OCI-LY3 (cell line): ENCODE data around the gene ZNF362.
"Not testable (repeated sequence)": the region's sequence is repeated elsewhere in the genome, so short reads cannot be mapped to it uniquely, and the experiment has no call there.

Experiments
- H2AFZ ChIP-seq: fragments of 200-600, 300-600 bp; shearing (Covaris generic); 2 replicates; pipeline ENCODE4 v1.6.0; 2014; ENCODE audit warnings: antibody characterized with exemption, low read depth, low read length
- H3K27ac ChIP-seq: fragments of 200-600, 300-600 bp; sonication (generic); 2 replicates; pipeline ENCODE4 v1.5.1; 2014; ENCODE audit warnings: mild to moderate bottlenecking, low read length, moderate library complexity, mixed read lengths
- H3K27me3 ChIP-seq: fragments of 200-600, 300-600 bp; sonication (generic); 2 replicates; pipeline ENCODE4 v1.6.1; 2014; ENCODE audit warnings: low read depth, low read length, mixed read lengths
- H3K36me3 ChIP-seq: fragments of 200-600, 300-600 bp; sonication (generic); replicated peaks from 2 replicates; pipeline ENCODE3; 2014; ENCODE audit warnings: low read depth, low read length, mixed read lengths
- H3K4me1 ChIP-seq: fragments of 300-600, 200-600 bp; sonication (generic); 2 replicates; pipeline ENCODE4 v1.6.1; 2014; ENCODE audit warnings: low read length, mixed read lengths
- H3K4me2 ChIP-seq: fragments of 200-600, 300-600 bp; sonication (generic); 2 replicates; pipeline ENCODE4 v1.6.1; 2014; ENCODE audit warnings: low read length, mixed read lengths
- H3K4me3 ChIP-seq: fragments of 300-600, 200-600 bp; sonication (generic); 2 replicates; pipeline ENCODE4 v1.5.1; 2014; ENCODE audit warnings: antibody characterized with exemption, mild to moderate bottlenecking, low read length, moderate library complexity
- H3K79me2 ChIP-seq: fragments of 300-600, 200-600 bp; shearing (Covaris generic); 2 replicates; pipeline ENCODE4 v1.6.1; 2014; ENCODE audit warnings: mild to moderate bottlenecking, low read length, mixed read lengths
- H3K9ac ChIP-seq: fragments of 300-600, 200-600 bp; shearing (Covaris generic); 2 replicates; pipeline ENCODE4 v1.6.0; 2014; ENCODE audit warnings: mild to moderate bottlenecking, low read length, moderate library complexity
- H3K9me3 ChIP-seq: fragments of 200-600, 300-600 bp; shearing (Covaris generic); 2 replicates; pipeline ENCODE4 v1.6.1; 2014; ENCODE audit warnings: low read length, mixed read lengths; ENCODE audit not compliant: insufficient read depth
- H4K20me1 ChIP-seq: fragments of 200-600, 300-600 bp; sonication (generic); 2 replicates; pipeline ENCODE4 v1.6.1; 2016; ENCODE audit warnings: low read length, mixed read lengths; ENCODE audit not compliant: insufficient read depth
- CTCF ChIP-seq: fragments of 200-600, 300-600 bp; sonication (generic); IDR thresholded peaks from 2 replicates; pipeline ENCODE4 v1.5.1; 2014; ENCODE audit warnings: antibody characterized with exemption, low read length, low read depth
- EZH2phosphoT487 ChIP-seq: fragments of 200-600 bp; shearing (Covaris generic); IDR thresholded peaks from 2 replicates; pipeline ENCODE4 v1.6.1; 2018; ENCODE audit warnings: antibody characterized with exemption, mixed run types, low read depth

Gene ZNF362

GRCh38 chr1:33305816-33306652, 49.7 kb downstream of the ZNF362 start:
- Histone ChIP-seq H3K79me2 (no peaks in the 10 kb centered on the region), H3K27me3 (no peaks in the 10 kb centered on the region), H3K9ac (no peak overlapping the region), H3K36me3 (no peaks in the 10 kb centered on the region), H3K9me3 (no peaks in the 10 kb centered on the region), H4K20me1 (no peaks in the 10 kb centered on the region), H3K4me3 (no peak overlapping the region), H3K27ac (no peak overlapping the region), H3K4me1 (no peaks in the 10 kb centered on the region), H2AFZ (no peak overlapping the region), H3K4me2 (no peak overlapping the region)
- TF ChIP-seq CTCF (no peak), EZH2phosphoT487 (no peak)

GRCh38 chr1:33306653-33307493, 50.6 kb downstream of the ZNF362 start:
- Histone ChIP-seq H3K9me3 (no peaks in the 10 kb centered on the region), H3K4me1 (no peaks in the 10 kb centered on the region), H4K20me1 (no peaks in the 10 kb centered on the region), H3K4me3 (no peak overlapping the region), H3K36me3 (no peaks in the 10 kb centered on the region), H3K4me2 (no peak overlapping the region), H3K79me2 (no peaks in the 10 kb centered on the region), H3K9ac (no peak overlapping the region), H3K27me3 (no peaks in the 10 kb centered on the region), H2AFZ (no peak overlapping the region), H3K27ac (no peak overlapping the region)
- TF ChIP-seq EZH2phosphoT487 = no peak
- no peak for TF ChIP-seq CTCF

DNA sequence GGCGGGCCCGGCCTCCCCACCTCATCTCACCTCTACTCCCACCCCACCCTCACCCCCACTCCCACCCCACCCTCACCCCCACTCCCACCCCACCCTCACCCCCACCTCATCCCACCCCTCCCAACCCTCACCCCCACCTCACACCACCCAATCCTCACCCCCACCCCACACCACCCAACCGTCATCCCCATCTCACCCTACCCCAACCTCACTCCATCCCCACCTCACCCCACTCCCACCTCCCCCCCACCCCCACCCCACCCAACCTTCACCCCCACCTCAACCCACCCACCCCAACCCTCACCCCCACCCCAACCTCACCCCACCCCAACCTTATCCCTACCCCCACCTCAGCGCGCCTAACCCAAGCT, 51.2 kb downstream of the ZNF362 start:
- Histone ChIP-seq H3K4me2 (no peak overlapping the region), H3K27ac (no peak overlapping the region)

DNA sequence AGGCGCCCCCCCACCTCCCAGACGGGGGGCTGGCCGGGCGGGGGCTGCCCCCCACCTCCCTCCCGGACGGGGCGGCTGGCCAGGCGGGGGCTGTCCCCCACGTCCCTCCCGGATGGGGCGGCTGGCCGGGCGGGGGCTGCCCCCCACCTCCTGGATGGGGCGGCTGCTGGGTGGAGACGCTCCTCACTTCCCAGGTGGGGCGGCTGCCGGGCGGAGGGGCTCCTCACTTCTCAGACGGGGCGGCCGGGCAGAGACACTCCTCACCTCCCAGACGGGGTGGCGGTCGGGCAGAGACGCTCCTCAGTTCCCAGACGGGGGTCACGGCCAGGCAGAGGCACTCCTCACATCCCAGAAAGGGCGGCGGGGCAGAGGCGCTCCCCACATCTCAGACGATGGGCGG, 53.1 kb downstream of the ZNF362 start:
- not testable (repeated sequence) for H3K9me3 ChIP-seq, H3K4me1 ChIP-seq, H3K9ac ChIP-seq, H3K27me3 ChIP-seq, H4K20me1 ChIP-seq, H3K27ac ChIP-seq, H2AFZ ChIP-seq, H3K4me2 ChIP-seq, H3K36me3 ChIP-seq, H3K4me3 ChIP-seq, H3K79me2 ChIP-seq

More for the DNA sequence above, 51.2 kb downstream of the ZNF362 start:
- Histone ChIP-seq H3K9ac (no peak overlapping the region), H3K4me1 (no peaks in the 10 kb centered on the region), H2AFZ (no peak overlapping the region), H4K20me1 (no peaks in the 10 kb centered on the region), H3K9me3 (no peaks in the 10 kb centered on the region), H3K4me3 (no peak overlapping the region), H3K27me3 (no peaks in the 10 kb centered on the region), H3K36me3 (no peaks in the 10 kb centered on the region), H3K79me2 (no peaks in the 10 kb centered on the region)
- no peak for TF ChIP-seq CTCF
- no peak for TF ChIP-seq EZH2phosphoT487
